HepG2 (cell line): Measurements from ENCODE around the gene FRMD3. TPM values are rescaled to one million over a fixed set of nuclear protein-coding genes. Genes with fewer than 3 reads are reported as not detected.

Source experiments
- ATAC-seq: fragments of 200-7000 bp; cut with Tn5 transposase; 3 replicates; pipeline ENCODE4 v1.9.1; 2020; ENCODE audit warnings: mild to moderate bottlenecking, moderate library complexity
- BruUV-seq: library from RNA; stranded (reverse); fragments of 400-500 nt; replicated peaks from 2 replicates; lab custom pipeline; 2021; lab: Mats Ljungman, UMichigan
- CTCF ChIA-PET: fragments of 300-600 bp; formaldehyde crosslinking; extraction: SDS; loops from one replicate; lab custom pipeline; 2021; ENCODE audit warnings: low total read pairs, inconsistent platforms, low intra/inter-chr PET ratio; lab: Yijun Ruan, JAX
- POLR2A ChIA-PET: fragments of 350-600 bp; sonication (Branson Sonifier 250); formaldehyde crosslinking; loops from one replicate; lab custom pipeline; 2020; ENCODE audit warnings: antibody characterized with exemption, inconsistent platforms; lab: Yijun Ruan, JAX
- DNase-seq: peaks from one replicate; pipeline ENCODE4 v3.0.0-alpha.2; 2015; ENCODE audit warnings: low spot score
- FAIRE-seq: peaks from 3 replicates; lab custom pipeline; 2011; peaks lifted over from hg19 to GRCh38; lab: Jason Lieb, UNC
- H2AFZ ChIP-seq: one replicate; pipeline ENCODE4 v1.6.1; 2011; ENCODE audit warnings: low read length, inconsistent platforms
- H3K27ac ChIP-seq: fragments of 300-600 bp; 3 replicates; pipeline ENCODE4 v1.8.0; 2011; ENCODE audit warnings: mixed run types, mild to moderate bottlenecking, mixed read lengths, low read length, inconsistent platforms; ENCODE audit not compliant: insufficient read depth; ENCODE audit errors: extremely low read length
- H3K27me3 ChIP-seq, 2 experiments: fragments of 200-600 bp in 1 of 2; 2 replicates in 1 of 2; 3 replicates in 1 of 2; pipeline versions ENCODE4 v1.6.0 to v1.8.0; 2011; ENCODE audit warnings: low read length in 2 of 2, mild to moderate bottlenecking in 2 of 2, moderate library complexity in 2 of 2, inconsistent platforms in 1 of 2; ENCODE audit not compliant: insufficient read depth in 2 of 2, control insufficient read depth in 1 of 2
- H3K36me3 ChIP-seq, 2 experiments: fragments of 200-600 bp in 1 of 2; replicated peaks in 1 of 2; 2 replicates in 1 of 2; 3 replicates in 1 of 2; pipeline versions ENCODE4 v1.5.1 to v1.8.0; 2011; ENCODE audit warnings: low read length in 2 of 2, inconsistent platforms in 1 of 2; ENCODE audit not compliant: insufficient read depth in 2 of 2, control insufficient read depth in 1 of 2
- H3K4me1 ChIP-seq: 2 replicates; pipeline ENCODE4 v1.5.1; 2012; ENCODE audit warnings: low read length, inconsistent platforms; ENCODE audit not compliant: insufficient read depth
- H3K4me2 ChIP-seq: 2 replicates; pipeline ENCODE4 v1.6.0; 2011; ENCODE audit warnings: low read depth, low read length, inconsistent platforms
- H3K4me3 ChIP-seq, 3 experiments: fragments of 200-600 bp in 1 of 3; sonication (generic), shearing (Covaris generic) in 1 of 3; replicated peaks in 1 of 3; 2 replicates each; pipeline ENCODE4 v1.5.1; 2011 to 2016; ENCODE audit warnings: low read length in 3 of 3, inconsistent platforms in 2 of 3, low read depth in 2 of 3, mild to moderate bottlenecking in 2 of 3, control low read depth in 1 of 3, mixed read lengths in 1 of 3; ENCODE audit not compliant: insufficient read depth in 1 of 3
- H3K79me2 ChIP-seq: one replicate; pipeline ENCODE4 v1.6.1; 2011; ENCODE audit warnings: low read length, inconsistent platforms; ENCODE audit not compliant: insufficient read depth
- H3K9ac ChIP-seq: 2 replicates; pipeline ENCODE4 v1.6.0; 2011; ENCODE audit warnings: mild to moderate bottlenecking, low read depth, low read length, inconsistent platforms; ENCODE audit not compliant: insufficient read depth
- H3K9me3 ChIP-seq: 2 replicates; pipeline ENCODE4 v1.5.1; 2012; ENCODE audit warnings: mild to moderate bottlenecking, low read length
- H4K20me1 ChIP-seq: 2 replicates; pipeline ENCODE4 v1.6.0; 2011; ENCODE audit warnings: inconsistent platforms, mild to moderate bottlenecking, low read length, moderate library complexity; ENCODE audit not compliant: insufficient read depth
- ARNTL ChIP-seq: sonication (generic); formaldehyde crosslinking; IDR thresholded peaks from 2 replicates; pipeline ENCODE4 v1.4.0; 2020; ENCODE audit warnings: mild to moderate bottlenecking, missing genetic modification reagents
- JARID2 ChIP-seq: sonication (generic); formaldehyde crosslinking; IDR thresholded peaks from 2 replicates; pipeline ENCODE4 v1.8.1; 2023; ENCODE audit warnings: missing genetic modification reagents, inconsistent platforms; ENCODE audit not compliant: insufficient replicate concordance
- RBFOX2 ChIP-seq: fragments of 200-400 bp; formaldehyde crosslinking; IDR thresholded peaks from 2 replicates; pipeline ENCODE4 v1.6.1; 2017; ENCODE audit warnings: low read depth, mild to moderate bottlenecking, low read length
- RXRA ChIP-seq: sonication (generic); formaldehyde crosslinking; IDR thresholded peaks from 2 replicates; pipeline ENCODE4 v1.5.1; 2020; ENCODE audit warnings: missing genetic modification reagents
- SP2 ChIP-seq: sonication (generic); formaldehyde crosslinking; IDR thresholded peaks from 2 replicates; pipeline ENCODE4 v1.5.1; 2020; ENCODE audit warnings: mild to moderate bottlenecking, missing genetic modification reagents
- STAG1 ChIP-seq: sonication (generic); formaldehyde crosslinking; IDR thresholded peaks from 2 replicates; pipeline ENCODE4 v1.4.0; 2020; ENCODE audit warnings: missing genetic modification reagents
- TRAFD1 ChIP-seq: sonication (generic); formaldehyde crosslinking; IDR thresholded peaks from 2 replicates; pipeline ENCODE4 v1.5.1; 2020; ENCODE audit warnings: missing genetic modification reagents, mild to moderate bottlenecking, borderline replicate concordance
- TRIM22 ChIP-seq: fragments of 450-650 bp; IDR thresholded peaks from 2 replicates; pipeline ENCODE4 v1.6.1; 2017
- ZBTB7A ChIP-seq: sonication (generic); formaldehyde crosslinking; IDR thresholded peaks from 2 replicates; pipeline ENCODE4 v1.8.0; 2022; ENCODE audit warnings: mild to moderate bottlenecking, missing genetic modification reagents
- ZFP37 ChIP-seq: sonication (generic); formaldehyde crosslinking; IDR thresholded peaks from 2 replicates; pipeline ENCODE4 v1.4.0; 2020; ENCODE audit warnings: missing genetic modification reagents, borderline replicate concordance
- WGBS: methylation state at CpG from one replicate; pipeline ENCODE4 v1.1.6; 2017; ENCODE audit warnings: low lambda C conversion rate; 5-methylcytosine and 5-hydroxymethylcytosine counted together
- in situ Hi-C: cut with HindIII; loops from 2 replicates; pipeline ENCODE4 v1.10.0; 2017; ENCODE audit warnings: low pct_unique_long_range_greater_than_20kb; ENCODE audit not compliant: extremely low pct_ligation_motif_present
- intact Hi-C: fragments of 100-400 bp; cut with micrococcal nuclease; formaldehyde crosslinking; loops from one replicate; pipeline ENCODE4 v1.10.0; 2022; ENCODE audit not compliant: unreplicated experiment
- polyA plus RNA-seq, 8 experiments: library from polyadenylated mRNA; depleted of rRNA in 3 of 8; stranded (reverse) in 7 of 8; unstranded in 1 of 8; fragments of >200 nt; fragmentation: Illumina TruSeq in 4 of 8; extraction: Trizol in 4 of 8; gene quantifications; 2 replicates each; pipeline versions ENCODE4 v1.2.1 to v1.2.3, GENCODE V29; 2011 to 2016; ENCODE audit warnings: low read depth in 4 of 8, missing spikeins in 1 of 8, mixed read lengths in 1 of 8; ENCODE audit not compliant: insufficient read depth in 1 of 8
- total RNA-seq, 5 experiments: library from RNA; depleted of rRNA; stranded (reverse); fragments of >200 nt; fragmentation: Illumina TruSeq; extraction: Trizol; gene quantifications; 2 replicates each; pipeline ENCODE4 v1.2.3, GENCODE V29; 2016; ENCODE audit warnings: low read depth in 1 of 5
- TF ChIP-seq, protein P1 (sequence below): sonication (generic); formaldehyde crosslinking; IDR thresholded peaks from 2 replicates; pipeline ENCODE4 v1.4.0; 2020; ENCODE audit warnings: mild to moderate bottlenecking, low read depth, missing genetic modification reagents

The FRMD3 gene
- total and polyA plus RNA-seq, 2 of the 13 experiments (the other 11 are each of a cell fraction or from before 2014, with no cell fraction given) = 3.2 to 7.7 TPM

GRCh38 chr9:83342731-83343130, 195.5 kb downstream of the FRMD3 start:
- Histone ChIP-seq H3K4me2 (no peak overlapping the region), H2AFZ (no peak overlapping the region), H3K9ac (no peak overlapping the region), H3K27me3 (no peaks in the 10 kb centered on the region), H3K9me3 (no peaks in the 10 kb centered on the region), H3K4me1 (no peaks in the 10 kb centered on the region), H3K79me2 (no peaks in the 10 kb centered on the region), H3K27ac (no peak overlapping the region), H3K4me3 (no peak overlapping the region), H3K36me3 (peaks cover 3 to 26% of the 10 kb centered on the region in 2 experiments; a peak in 3 of 5 replicates), H4K20me1 (no peaks in the 10 kb centered on the region)
- in situ Hi-C loops = no loop called here
- FAIRE-seq = no peak
- WGBS = 89% methylated on average over 3 of the region's 3 CpGs
- ChIA-PET CTCF (no interaction called here), POLR2A (no interaction called here)
- no TSS peak for BruUV-seq
- no peak for DNase-seq
- no peak for ATAC-seq
- intact Hi-C loops = no loop called here
- TF ChIP-seq ARNTL (CRISPR knock-in tag) (no peak), JARID2 (no peak), ZFP37 (CRISPR knock-in tag) (no peak)

DNA sequence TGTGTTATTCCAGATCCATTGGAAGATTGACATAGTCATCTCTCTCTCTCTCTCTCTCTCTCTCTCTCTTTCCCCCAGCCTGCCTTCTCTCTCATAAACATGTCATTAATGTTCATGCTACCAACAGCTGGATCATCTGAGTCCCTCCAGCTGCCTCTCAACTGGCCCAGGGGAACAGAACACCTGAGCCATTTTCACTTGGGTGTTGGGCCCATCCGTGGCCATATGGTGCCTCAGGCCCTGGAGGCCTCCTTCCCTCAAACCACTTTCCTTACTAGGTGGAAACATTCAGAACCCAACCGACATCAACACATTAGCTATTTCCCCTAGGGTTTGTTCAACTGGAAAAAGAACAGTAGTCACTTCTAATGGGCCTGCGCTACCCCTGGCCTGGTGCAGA, 196.2 kb downstream of the FRMD3 start:
- no TSS peak for BruUV-seq
- H3K36me3 ChIP-seq = peaks cover 3 to 26% of the 10 kb centered on the region in 2 experiments; a peak in 3 of 5 replicates
- no peaks in the 10 kb centered on the region for H3K4me1 ChIP-seq
- H3K27me3 ChIP-seq = no peaks in the 10 kb centered on the region
- H3K4me2 ChIP-seq = no peak overlapping the region
- H3K4me3 ChIP-seq = no peak overlapping the region
- ChIA-PET POLR2A (no interaction called here), CTCF (no interaction called here)
- DNase-seq (no peak), ATAC-seq (no peak), FAIRE-seq (no peak)
- no peak overlapping the region for H2AFZ ChIP-seq
- H3K79me2 ChIP-seq = no peaks in the 10 kb centered on the region
- no peaks in the 10 kb centered on the region for H4K20me1 ChIP-seq
- no peak overlapping the region for H3K27ac ChIP-seq
- no peaks in the 10 kb centered on the region for H3K9me3 ChIP-seq
- no peak overlapping the region for H3K9ac ChIP-seq
- intact Hi-C loops (no loop called here), in situ Hi-C loops (no loop called here)
- TF ChIP-seq TRAFD1 (CRISPR knock-in tag) (no peak), TRIM22 (no peak), SP2 (CRISPR knock-in tag) (no peak), RXRA (no peak), STAG1 (CRISPR knock-in tag) (no peak), ZBTB7A (CRISPR knock-in tag) (no peak), RBFOX2 (no peak)
- TF ChIP-seq, protein P1, sequence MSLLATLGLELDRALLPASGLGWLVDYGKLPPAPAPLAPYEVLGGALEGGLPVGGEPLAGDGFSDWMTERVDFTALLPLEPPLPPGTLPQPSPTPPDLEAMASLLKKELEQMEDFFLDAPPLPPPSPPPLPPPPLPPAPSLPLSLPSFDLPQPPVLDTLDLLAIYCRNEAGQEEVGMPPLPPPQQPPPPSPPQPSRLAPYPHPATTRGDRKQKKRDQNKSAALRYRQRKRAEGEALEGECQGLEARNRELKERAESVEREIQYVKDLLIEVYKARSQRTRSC (CRISPR knock-in tag) = no peak
- 97% methylated on average over 3 of the region's 3 CpGs for WGBS
